Keratinocyte (primary cell): ENCODE data around the gene C19orf25.

Experiments used
- EZH2 ChIP-seq: IDR thresholded peaks from one replicate; pipeline ENCODE4 v1.6.1; 2012; ENCODE audit warnings: inconsistent platforms, mild to moderate bottlenecking, low read length, moderate library complexity
- TF ChIP-seq, protein P1 (sequence below), 3 experiments: IDR thresholded peaks in 1 of 3; conservative IDR thresholded peaks in 1 of 3; optimal IDR thresholded peaks in 1 of 3; 2 replicates in 2 of 3; 3 replicates in 1 of 3; pipeline versions ENCODE3 to v1.5.1; 2011; ENCODE audit warnings: low read length in 3 of 3, mild to moderate bottlenecking in 3 of 3, moderate library complexity in 2 of 3, control low read depth in 1 of 3, inconsistent platforms in 1 of 3; ENCODE audit not compliant: insufficient read depth in 2 of 3; ENCODE audit errors: extremely low read depth in 1 of 3

DNA sequence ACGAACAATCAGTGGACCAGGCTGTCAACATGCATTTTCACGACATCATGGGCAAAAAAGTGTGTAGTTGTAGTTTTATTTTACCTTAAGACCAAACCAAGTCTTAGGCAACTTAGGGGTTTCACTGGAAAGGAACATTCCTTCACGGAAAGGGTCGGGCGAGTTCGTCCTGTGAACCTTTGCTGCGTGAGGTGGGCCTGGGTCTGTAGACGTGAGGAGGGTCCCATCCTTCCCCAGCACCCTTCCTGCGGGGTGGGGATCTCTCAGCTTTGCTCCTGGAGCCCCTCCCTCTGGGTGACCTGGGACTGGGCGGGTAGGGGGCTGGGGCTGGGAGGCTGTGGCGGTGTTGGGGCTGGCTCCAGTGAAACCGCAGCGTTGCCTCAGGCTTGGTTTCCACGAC, 53.1 kb downstream of the C19orf25 start:
- TF ChIP-seq, protein P1, sequence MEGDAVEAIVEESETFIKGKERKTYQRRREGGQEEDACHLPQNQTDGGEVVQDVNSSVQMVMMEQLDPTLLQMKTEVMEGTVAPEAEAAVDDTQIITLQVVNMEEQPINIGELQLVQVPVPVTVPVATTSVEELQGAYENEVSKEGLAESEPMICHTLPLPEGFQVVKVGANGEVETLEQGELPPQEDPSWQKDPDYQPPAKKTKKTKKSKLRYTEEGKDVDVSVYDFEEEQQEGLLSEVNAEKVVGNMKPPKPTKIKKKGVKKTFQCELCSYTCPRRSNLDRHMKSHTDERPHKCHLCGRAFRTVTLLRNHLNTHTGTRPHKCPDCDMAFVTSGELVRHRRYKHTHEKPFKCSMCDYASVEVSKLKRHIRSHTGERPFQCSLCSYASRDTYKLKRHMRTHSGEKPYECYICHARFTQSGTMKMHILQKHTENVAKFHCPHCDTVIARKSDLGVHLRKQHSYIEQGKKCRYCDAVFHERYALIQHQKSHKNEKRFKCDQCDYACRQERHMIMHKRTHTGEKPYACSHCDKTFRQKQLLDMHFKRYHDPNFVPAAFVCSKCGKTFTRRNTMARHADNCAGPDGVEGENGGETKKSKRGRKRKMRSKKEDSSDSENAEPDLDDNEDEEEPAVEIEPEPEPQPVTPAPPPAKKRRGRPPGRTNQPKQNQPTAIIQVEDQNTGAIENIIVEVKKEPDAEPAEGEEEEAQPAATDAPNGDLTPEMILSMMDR (optimal IDR thresholded peaks at IDR 0.05 in 1 of 3, IDR thresholded peaks at IDR 0.05 in 1 of 3, conservative IDR thresholded peaks at IDR 0.05 in 1 of 3; ENCODE audit: extremely low read depth in 1 of 3, insufficient read depth in 2 of 3, low read length in 3 of 3): no peak
- no peak for TF ChIP-seq EZH2
